H1 (cell line): ENCODE results near the gene ANGPTL8. TPM values are rescaled to one million over a fixed set of nuclear protein-coding genes. Genes with fewer than 3 reads are reported as not detected.

Source experiments
- CHD7 ChIP-seq: fragments of 300-600 bp; sonication (generic); IDR thresholded peaks from 2 replicates; pipeline ENCODE4 v1.7.1; 2012; ENCODE audit warnings: low read length, moderate library complexity, mild to moderate bottlenecking, inconsistent platforms; ENCODE audit not compliant: insufficient replicate concordance
- CREB1 ChIP-seq: IDR thresholded peaks from 2 replicates; pipeline ENCODE4 v1.6.1; 2012; ENCODE audit warnings: inconsistent platforms
- CTBP2 ChIP-seq: IDR thresholded peaks from 2 replicates; pipeline ENCODE4 v1.7.0; 2011; ENCODE audit warnings: borderline replicate concordance, mild to moderate bottlenecking, moderate library complexity, mixed read lengths, low read length; ENCODE audit not compliant: insufficient read depth, insufficient read length
- E2F6 ChIP-seq: IDR thresholded peaks from 2 replicates; pipeline ENCODE4 v1.6.1; 2012; ENCODE audit warnings: inconsistent platforms
- SIN3A ChIP-seq, 2 experiments: IDR thresholded peaks in 1 of 2; conservative IDR thresholded peaks in 1 of 2; 2 replicates each; pipeline ENCODE4 v1.6.1; 2011 to 2012; ENCODE audit warnings: low read length in 2 of 2, improper control_type of control experiment in 1 of 2, low read depth in 1 of 2, mild to moderate bottlenecking in 1 of 2
- SIX5 ChIP-seq: IDR thresholded peaks from 2 replicates; pipeline ENCODE4 v1.6.1; 2011; ENCODE audit warnings: mild to moderate bottlenecking, low read depth, low read length
- polyA plus RNA-seq, 7 experiments: library from polyadenylated mRNA; depleted of rRNA in 3 of 7; stranded (reverse) in 5 of 7; unstranded in 2 of 7; fragments of >200 nt in 5 of 7; fragments of 200-250 nt in 2 of 7; gene quantifications; 1 replicate in 5 of 7; 2 replicates in 1 of 7; 4 replicates in 1 of 7; pipeline versions ENCODE4 v1.2.1 to v1.2.3, GENCODE V29; 2011 to 2013; ENCODE audit warnings: missing spikeins in 2 of 7, mixed read lengths in 2 of 7
- total RNA-seq: library from RNA; stranded (reverse); fragmentation: NEBNext Ultra II Directional; extraction: Animal tissue kit (Norgen Biotek cat#: 25700); gene quantifications from 2 replicates; pipeline ENCODE4 v1.2.1, GENCODE V29; 2021
- TF ChIP-seq, protein P1 (sequence below): IDR thresholded peaks from 2 replicates; pipeline ENCODE4 v1.6.1; 2012; ENCODE audit warnings: inconsistent platforms

Gene ANGPTL8
- total and polyA plus RNA-seq, 2 of the 8 experiments (the other 6 are each of a cell fraction or from before 2014, with no cell fraction given) = not detected

- TF ChIP-seq CHD7 (no peak), CREB1 (no peak), SIX5 (no peak), SIN3A (conservative IDR thresholded peaks at IDR 0.05 in 1 of 2, IDR thresholded peaks at IDR 0.05 in 1 of 2; ENCODE audit: low read depth in 1 of 2, low read length in 2 of 2) (peak in 1 of 2 experiments; percentile 9; a peak in 1 of 4 replicates), E2F6 (no peak; the same call in 1 of the 2 replicates), CTBP2 (no peak)
- TF ChIP-seq, protein P1, sequence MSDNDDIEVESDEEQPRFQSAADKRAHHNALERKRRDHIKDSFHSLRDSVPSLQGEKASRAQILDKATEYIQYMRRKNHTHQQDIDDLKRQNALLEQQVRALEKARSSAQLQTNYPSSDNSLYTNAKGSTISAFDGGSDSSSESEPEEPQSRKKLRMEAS = no peak; the same call in 1 of the 2 replicates
Measured at GRCh38 chr19:11197291-11198174, 41.9 kb upstream of the ANGPTL8 start, which contains the start of gene KANK2 (continued).
